OCI-LY1 (cell line): ENCODE measurements around the gene ABO.

ENCODE experiments used
- CTCF ChIP-seq: fragments of 200-600 bp; sonication (generic), shearing (Covaris generic); IDR thresholded peaks from 2 replicates; pipeline ENCODE4 v1.5.1; 2017; ENCODE audit warnings: mild to moderate bottlenecking, antibody characterized with exemption, low read length, moderate library complexity, mixed read lengths
- EZH2 ChIP-seq: fragments of 200-600 bp; sonication (generic), shearing (Covaris generic); IDR thresholded peaks from 2 replicates; pipeline ENCODE4 v1.8.0; 2017; ENCODE audit warnings: borderline replicate concordance, mixed run types, mild to moderate bottlenecking, antibody characterized with exemption, low read length, moderate library complexity, mixed read lengths

- no peak for TF ChIP-seq EZH2
- TF ChIP-seq CTCF: no peak
These were observed 1.2 kb downstream of the ABO start for GRCh38 chr9:133273819-133274218.
